Measurements from ENCODE around the gene INHBB.

DNA sequence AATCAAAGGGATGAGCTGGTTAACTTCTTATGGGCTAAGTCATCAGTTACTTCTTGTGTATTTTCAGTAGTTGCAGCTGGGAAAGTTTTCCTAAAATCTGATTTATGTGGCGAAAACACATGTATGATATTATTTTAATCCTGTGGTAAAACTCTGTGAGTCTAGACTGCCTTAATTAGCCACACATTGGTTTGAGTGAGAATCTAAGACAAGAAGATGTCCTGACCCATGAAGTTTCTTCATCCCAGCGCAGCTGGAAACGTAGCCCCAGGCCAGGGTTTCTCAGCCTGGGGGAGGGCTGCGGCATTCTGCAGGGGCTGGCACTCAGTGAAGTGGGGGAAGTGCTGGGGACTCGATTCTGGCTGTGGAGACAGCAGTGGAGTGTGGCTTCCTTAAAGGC is 44.7 kb upstream of the INHBB start:
- no peak for TF ChIP-seq POLR2A (IDR thresholded peaks at IDR 0.05; ENCODE audit: borderline replicate concordance, extremely low read depth, insufficient read depth, insufficient read length)
- no peak for TF ChIP-seq EZH2 (IDR thresholded peaks at IDR 0.05)
- TF ChIP-seq, protein P1, sequence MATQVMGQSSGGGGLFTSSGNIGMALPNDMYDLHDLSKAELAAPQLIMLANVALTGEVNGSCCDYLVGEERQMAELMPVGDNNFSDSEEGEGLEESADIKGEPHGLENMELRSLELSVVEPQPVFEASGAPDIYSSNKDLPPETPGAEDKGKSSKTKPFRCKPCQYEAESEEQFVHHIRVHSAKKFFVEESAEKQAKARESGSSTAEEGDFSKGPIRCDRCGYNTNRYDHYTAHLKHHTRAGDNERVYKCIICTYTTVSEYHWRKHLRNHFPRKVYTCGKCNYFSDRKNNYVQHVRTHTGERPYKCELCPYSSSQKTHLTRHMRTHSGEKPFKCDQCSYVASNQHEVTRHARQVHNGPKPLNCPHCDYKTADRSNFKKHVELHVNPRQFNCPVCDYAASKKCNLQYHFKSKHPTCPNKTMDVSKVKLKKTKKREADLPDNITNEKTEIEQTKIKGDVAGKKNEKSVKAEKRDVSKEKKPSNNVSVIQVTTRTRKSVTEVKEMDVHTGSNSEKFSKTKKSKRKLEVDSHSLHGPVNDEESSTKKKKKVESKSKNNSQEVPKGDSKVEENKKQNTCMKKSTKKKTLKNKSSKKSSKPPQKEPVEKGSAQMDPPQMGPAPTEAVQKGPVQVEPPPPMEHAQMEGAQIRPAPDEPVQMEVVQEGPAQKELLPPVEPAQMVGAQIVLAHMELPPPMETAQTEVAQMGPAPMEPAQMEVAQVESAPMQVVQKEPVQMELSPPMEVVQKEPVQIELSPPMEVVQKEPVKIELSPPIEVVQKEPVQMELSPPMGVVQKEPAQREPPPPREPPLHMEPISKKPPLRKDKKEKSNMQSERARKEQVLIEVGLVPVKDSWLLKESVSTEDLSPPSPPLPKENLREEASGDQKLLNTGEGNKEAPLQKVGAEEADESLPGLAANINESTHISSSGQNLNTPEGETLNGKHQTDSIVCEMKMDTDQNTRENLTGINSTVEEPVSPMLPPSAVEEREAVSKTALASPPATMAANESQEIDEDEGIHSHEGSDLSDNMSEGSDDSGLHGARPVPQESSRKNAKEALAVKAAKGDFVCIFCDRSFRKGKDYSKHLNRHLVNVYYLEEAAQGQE (IDR thresholded peaks at IDR 0.05; ENCODE audit: low read depth) = no peak
- no peak for TF ChIP-seq EZH2phosphoT487 (IDR thresholded peaks at IDR 0.05; ENCODE audit: borderline replicate concordance)
- TF ChIP-seq, protein P2, sequence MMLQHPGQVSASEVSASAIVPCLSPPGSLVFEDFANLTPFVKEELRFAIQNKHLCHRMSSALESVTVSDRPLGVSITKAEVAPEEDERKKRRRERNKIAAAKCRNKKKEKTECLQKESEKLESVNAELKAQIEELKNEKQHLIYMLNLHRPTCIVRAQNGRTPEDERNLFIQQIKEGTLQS (IDR thresholded peaks at IDR 0.05) = no peak

All from HCT116 (cell line).